ENCODE data around the gene TBC1D8.

The TBC1D8 gene

DNA sequence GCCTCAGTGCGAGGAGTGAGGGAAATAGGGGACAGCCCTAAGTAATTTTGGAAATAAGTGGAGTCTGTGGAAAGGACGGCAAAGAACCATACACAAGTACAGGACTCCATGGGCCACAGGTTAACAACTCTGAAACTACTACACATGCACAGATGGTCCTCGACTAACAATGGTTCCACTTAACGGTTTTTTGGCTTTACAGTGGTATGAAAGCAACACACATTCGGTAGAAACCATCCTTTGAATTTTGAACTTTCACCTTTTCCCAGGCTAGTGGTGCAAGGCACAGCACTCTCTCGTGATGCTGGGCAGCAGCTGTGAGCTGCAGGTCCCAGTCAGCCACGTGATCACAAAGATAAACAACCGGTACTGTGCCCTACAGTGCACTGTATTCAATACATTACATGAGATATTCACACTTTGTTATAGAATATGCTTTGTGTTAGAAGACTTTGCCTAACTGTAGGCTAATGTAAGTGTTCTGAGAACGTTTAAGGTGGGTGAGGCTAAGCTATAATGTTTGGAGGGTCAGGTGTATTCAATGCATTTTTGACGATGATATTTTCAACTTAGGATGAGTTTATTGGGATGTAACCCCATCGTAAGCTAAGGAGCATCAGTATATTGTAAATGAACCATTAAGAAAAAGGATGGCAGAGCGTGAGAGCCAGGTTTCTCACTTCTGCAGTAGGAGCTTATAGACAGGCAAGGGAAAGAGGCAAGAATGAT, 44.6 kb downstream of the TBC1D8 start:
- TF ChIP-seq, protein P1, sequence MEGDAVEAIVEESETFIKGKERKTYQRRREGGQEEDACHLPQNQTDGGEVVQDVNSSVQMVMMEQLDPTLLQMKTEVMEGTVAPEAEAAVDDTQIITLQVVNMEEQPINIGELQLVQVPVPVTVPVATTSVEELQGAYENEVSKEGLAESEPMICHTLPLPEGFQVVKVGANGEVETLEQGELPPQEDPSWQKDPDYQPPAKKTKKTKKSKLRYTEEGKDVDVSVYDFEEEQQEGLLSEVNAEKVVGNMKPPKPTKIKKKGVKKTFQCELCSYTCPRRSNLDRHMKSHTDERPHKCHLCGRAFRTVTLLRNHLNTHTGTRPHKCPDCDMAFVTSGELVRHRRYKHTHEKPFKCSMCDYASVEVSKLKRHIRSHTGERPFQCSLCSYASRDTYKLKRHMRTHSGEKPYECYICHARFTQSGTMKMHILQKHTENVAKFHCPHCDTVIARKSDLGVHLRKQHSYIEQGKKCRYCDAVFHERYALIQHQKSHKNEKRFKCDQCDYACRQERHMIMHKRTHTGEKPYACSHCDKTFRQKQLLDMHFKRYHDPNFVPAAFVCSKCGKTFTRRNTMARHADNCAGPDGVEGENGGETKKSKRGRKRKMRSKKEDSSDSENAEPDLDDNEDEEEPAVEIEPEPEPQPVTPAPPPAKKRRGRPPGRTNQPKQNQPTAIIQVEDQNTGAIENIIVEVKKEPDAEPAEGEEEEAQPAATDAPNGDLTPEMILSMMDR (IDR thresholded peaks at IDR 0.05; ENCODE audit: borderline replicate concordance, insufficient read depth, low read depth, low read length), result no peak
- no peak overlapping the region for H3K4me3 ChIP-seq (ENCODE audit: low read depth, low read length)

DNA sequence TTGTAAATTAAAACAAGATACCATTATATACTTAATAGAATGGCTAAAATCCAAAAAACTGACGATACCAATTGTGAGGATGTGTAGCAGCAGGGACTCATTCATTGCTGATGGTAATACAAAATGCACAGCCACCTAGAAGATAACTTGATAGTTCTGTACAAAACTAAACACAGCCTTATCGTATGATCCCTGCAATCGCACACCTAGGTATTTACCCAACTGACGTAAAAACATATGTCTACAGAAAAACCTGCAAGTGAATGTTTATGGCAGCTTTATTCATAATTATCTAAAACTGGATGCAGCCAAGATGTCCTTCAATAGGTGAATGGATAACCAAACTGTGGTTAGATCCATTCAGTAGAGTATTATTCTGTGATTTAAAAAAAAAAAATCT, 45.5 kb downstream of the TBC1D8 start:
- no peak overlapping the region for H3K4me3 ChIP-seq (ENCODE audit: low read depth, low read length)
- TF ChIP-seq, protein P1 (IDR thresholded peaks at IDR 0.05; ENCODE audit: borderline replicate concordance, insufficient read depth, low read depth, low read length), result no peak

DNA sequence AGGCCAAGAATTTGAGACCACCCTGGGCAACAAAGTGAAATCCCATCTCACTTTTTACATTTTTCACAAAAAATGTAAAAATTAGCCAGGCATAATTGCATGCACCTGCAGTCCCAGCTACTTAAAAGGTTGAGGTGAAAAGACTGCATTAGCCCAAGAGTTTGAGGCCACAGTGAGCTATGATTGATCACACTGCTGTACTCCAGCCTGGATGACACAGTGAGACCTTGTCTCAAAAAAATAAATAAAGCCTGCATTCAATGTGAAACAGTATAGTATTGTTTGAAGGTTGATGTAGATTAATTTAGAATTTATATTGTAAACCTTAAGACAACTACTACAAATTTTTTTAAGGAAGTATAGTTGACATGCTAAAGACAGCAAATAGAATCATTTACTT, 53.5 kb downstream of the TBC1D8 start:
- no peak overlapping the region for H3K4me3 ChIP-seq (ENCODE audit: low read depth, low read length)
- TF ChIP-seq, protein P1 (IDR thresholded peaks at IDR 0.05; ENCODE audit: borderline replicate concordance, insufficient read depth, low read depth, low read length), result no peak

DNA sequence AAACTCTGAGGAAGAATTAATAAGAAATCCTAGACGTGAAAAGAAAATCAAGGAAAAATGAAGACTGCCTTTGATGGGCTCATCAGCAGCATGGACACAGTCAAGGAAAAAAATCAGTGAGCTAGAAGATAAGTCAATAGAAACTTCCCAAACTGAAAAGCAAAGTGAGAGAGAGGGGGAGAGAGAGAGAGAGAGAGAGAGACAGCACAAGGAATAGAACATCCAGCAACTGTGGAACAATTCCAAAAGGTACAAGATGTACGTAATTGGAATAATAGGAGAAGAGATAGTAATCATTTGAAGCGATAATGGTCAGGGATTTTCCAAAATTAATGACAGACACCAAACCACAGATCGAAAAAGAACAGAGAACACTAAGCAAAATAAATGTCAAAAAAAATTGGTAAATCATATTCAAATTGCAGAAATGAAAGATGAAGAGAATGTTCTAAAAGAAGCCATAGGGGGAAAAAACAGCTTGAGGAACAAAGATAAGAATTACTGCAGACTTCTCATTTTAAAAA, 54.5 kb downstream of the TBC1D8 start:
- H3K4me3 ChIP-seq (ENCODE audit: low read depth, low read length), result no peak overlapping the region
- TF ChIP-seq, protein P1 (IDR thresholded peaks at IDR 0.05; ENCODE audit: borderline replicate concordance, insufficient read depth, low read depth, low read length), result no peak

DNA sequence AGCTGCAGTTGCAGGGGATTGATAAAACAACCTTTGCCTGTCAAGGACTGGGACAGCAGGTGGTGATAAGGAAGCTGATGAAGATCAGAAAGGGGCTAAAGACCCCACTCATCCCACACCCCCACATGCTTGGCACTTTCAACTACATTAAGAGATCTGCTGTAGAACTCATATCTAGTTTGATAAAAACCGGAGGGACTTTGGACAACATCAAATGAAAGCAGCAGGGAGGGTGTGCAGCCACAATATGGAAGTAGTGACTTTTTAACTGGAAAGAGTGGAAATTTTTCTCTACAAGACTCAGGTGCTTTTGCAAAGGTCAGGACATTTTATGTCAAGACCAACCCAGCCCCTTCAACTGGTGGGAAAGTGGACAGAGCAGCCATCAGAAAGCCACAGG, 56.8 kb downstream of the TBC1D8 start:
- no peak overlapping the region for H3K4me3 ChIP-seq (ENCODE audit: low read depth, low read length)
- TF ChIP-seq, protein P1 (IDR thresholded peaks at IDR 0.05; ENCODE audit: borderline replicate concordance, insufficient read depth, low read depth, low read length), result no peak

DNA sequence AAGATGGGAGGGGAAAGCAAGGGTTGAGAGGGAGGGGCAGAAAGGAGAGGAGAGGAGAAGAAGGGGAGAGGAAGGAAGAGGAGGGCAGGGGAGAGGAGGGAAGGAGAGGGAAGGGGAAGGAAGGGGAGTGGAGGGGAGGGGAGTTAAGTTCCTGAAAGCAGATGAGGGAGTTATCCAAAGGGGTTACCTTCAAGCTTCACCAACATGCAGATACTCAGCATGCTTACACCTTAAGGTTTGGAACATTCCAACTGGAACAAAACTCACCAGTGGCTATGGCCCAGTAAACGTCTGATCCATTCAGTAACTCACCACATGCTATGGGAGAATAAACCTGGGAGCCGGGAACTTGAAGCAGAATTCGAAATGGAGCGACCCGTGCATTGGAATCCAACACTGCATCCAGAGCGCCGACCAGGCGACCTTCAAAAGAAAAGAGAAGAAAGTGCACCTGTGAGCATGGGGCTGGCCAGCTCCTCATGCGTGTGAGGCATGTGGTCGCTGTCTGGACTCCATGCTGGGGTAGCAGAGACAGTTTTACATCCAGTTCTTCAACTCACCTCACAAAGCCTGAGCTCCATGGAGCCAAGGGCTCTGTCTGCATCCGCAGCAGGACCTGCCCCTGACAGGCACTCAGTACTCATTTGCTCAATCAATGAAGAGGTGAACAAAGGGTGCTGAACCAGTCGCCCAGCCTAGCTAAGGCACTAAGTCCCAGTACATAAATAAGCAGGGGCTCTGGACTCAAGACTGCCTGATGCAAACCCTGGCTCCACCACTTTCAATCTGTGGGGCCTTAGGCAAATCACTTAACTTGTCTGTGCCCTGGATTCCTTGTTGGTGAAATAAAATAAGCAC, 61.0 kb downstream of the TBC1D8 start:
- no peak overlapping the region for H3K4me3 ChIP-seq (ENCODE audit: low read depth, low read length)
- TF ChIP-seq, protein P1 (IDR thresholded peaks at IDR 0.05; ENCODE audit: borderline replicate concordance, insufficient read depth, low read depth, low read length), result no peak
